Stimulated activated CD4-positive, alpha-beta T cell treated with anti-CD3 and anti-CD28 coated beads, Interleukin-15, amount 100 ng/mL, for 48 hours (primary cell): ENCODE measurements around the gene IZUMO1.
"Not testable (repeated sequence)": the region's sequence is repeated elsewhere in the genome, so short reads cannot be mapped to it uniquely, and the experiment has no call there.

Experiments
- DNase-seq, 2 donors: peaks; one replicate each; pipeline ENCODE4 v3.0.0-alpha.2; 2020; ENCODE audit warnings: low read depth in 2 of 2

The IZUMO1 gene

GRCh38 chr19:48713041-48713863 is 33.5 kb downstream of the IZUMO1 start:
- DNase-seq, result no peak

- DNase-seq, result no peak
Observed at GRCh38 chr19:48711106-48711662, 35.5 kb downstream of the IZUMO1 start.

- DNase-seq, result no peak
Observed at GRCh38 chr19:48708471-48708870, 38.2 kb downstream of the IZUMO1 start.

- DNase-seq, result no peak
Observed at GRCh38 chr19:48705431-48705830, 41.3 kb downstream of the IZUMO1 start.

GRCh38 chr19:48703316-48703715 is 43.4 kb downstream of the IZUMO1 start:
- no peak for DNase-seq

- no peak for DNase-seq
Observed at GRCh38 chr19:48702701-48703100, 44.0 kb downstream of the IZUMO1 start.

- DNase-seq, result no peak
Observed at GRCh38 chr19:48698046-48698445, 48.7 kb downstream of the IZUMO1 start.

- DNase-seq, result no peak
Observed at GRCh38 chr19:48696353-48697010, 50.2 kb downstream of the IZUMO1 start.

- DNase-seq, result no peak
Observed at GRCh38 chr19:48695743-48696352, 50.9 kb downstream of the IZUMO1 start, which contains the start of gene FUT2. TSS of gene FUT2 (plus strand) at chr19:48695971. CDS start at chr19:48702957, 6,986 bp downstream.

- not testable (repeated sequence) for DNase-seq
Observed at GRCh38 chr19:48693629-48694028, 53.1 kb downstream of the IZUMO1 start.
